Transverse colon (tissue), 4 donors: ENCODE results near the gene FAM234A. TPM values are rescaled to one million over a fixed set of nuclear protein-coding genes. Genes with fewer than 3 reads are reported as not detected.

Source experiments
- DNase-seq: peaks from one replicate; pipeline ENCODE4 v3.0.0-alpha.2; 2019
- H3K27ac ChIP-seq, 4 donors: fragments of 200-600 bp; sonication (generic); 2 replicates each; pipeline ENCODE4 v1.5.1; 2016 to 2018; ENCODE audit warnings: inconsistent platforms in 4 of 4
- H3K27me3 ChIP-seq: fragments of 200-600 bp; sonication (generic); 2 replicates; pipeline ENCODE4 v1.5.1; 2017; ENCODE audit warnings: inconsistent platforms
- H3K36me3 ChIP-seq, 4 donors: fragments of 200-600 bp; sonication (generic); 2 replicates each; pipeline ENCODE4 v1.5.1; 2017 to 2019; ENCODE audit warnings: inconsistent platforms in 4 of 4
- H3K4me1 ChIP-seq, 4 donors: fragments of 200-600 bp; sonication (generic); 2 replicates each; pipeline ENCODE4 v1.5.1; 2017 to 2020; ENCODE audit warnings: inconsistent platforms in 4 of 4
- H3K4me3 ChIP-seq, 4 donors: fragments of 200-600 bp; sonication (generic); 1 replicate in 1 of 4; 2 replicates in 3 of 4; pipeline versions ENCODE4 v1.5.1 to v1.6.1; 2017 to 2019; ENCODE audit warnings: inconsistent platforms in 4 of 4
- H3K9me3 ChIP-seq, 2 donors: fragments of 200-600 bp; sonication (generic); 2 replicates each; pipeline ENCODE4 v1.5.1; 2017 to 2019; ENCODE audit warnings: inconsistent platforms in 2 of 2
- EP300 ChIP-seq: sonication (generic); formaldehyde crosslinking; IDR thresholded peaks from one replicate; pipeline ENCODE4 v1.6.1; 2017; ENCODE audit warnings: antibody characterized with exemption, low read depth
- POLR2A ChIP-seq: fragments of 450-650 bp; IDR thresholded peaks from one replicate; pipeline ENCODE4 v1.6.1; 2016; ENCODE audit warnings: antibody characterized with exemption, mild to moderate bottlenecking, moderate library complexity
- POLR2AphosphoS5 ChIP-seq, 3 donors: sonication (generic); formaldehyde crosslinking; IDR thresholded peaks; one replicate each; pipeline ENCODE4 v1.6.1; 2016; ENCODE audit warnings: antibody characterized with exemption in 3 of 3
- WGBS, 2 donors: methylation state at CpG; one replicate each; pipeline ENCODE4 v1.1.5; 2018; ENCODE audit warnings: low coverage in 1 of 2; 5-methylcytosine and 5-hydroxymethylcytosine counted together
- in situ Hi-C, 4 donors: fragments of 200-750 bp; cut with MboI; loops; one replicate each; pipeline versions ENCODE4 v1.15.0 to v1.15.1; 2017; ENCODE audit warnings: low sequenced_read_pairs in 3 of 4, low pct_ligation_motif_present in 1 of 4, low pct_unique_long_range_greater_than_20kb in 1 of 4
- intact Hi-C: fragments of 100-400 bp; cut with DNase I; formaldehyde crosslinking; loops from one replicate; pipeline ENCODE4 v1.15.1; 2023; ENCODE audit warnings: low total_unique reads
- total RNA-seq, 4 donors: library from RNA; depleted of rRNA; stranded (reverse); fragments of >200 nt; gene quantifications; one replicate each; pipeline ENCODE4 v1.1.0, GENCODE V29; 2016
- TF ChIP-seq, protein P1 (sequence below), 5 experiments: fragments of 200-600 bp in 3 of 5; fragments of 450-650 bp in 2 of 5; sonication (generic) in 3 of 5; IDR thresholded peaks; 1 replicate in 2 of 5; 2 replicates in 3 of 5; pipeline ENCODE4 v1.5.1; 2016 to 2017; ENCODE audit warnings: antibody characterized with exemption in 5 of 5, inconsistent platforms in 3 of 5, mild to moderate bottlenecking in 2 of 5, moderate library complexity in 1 of 5

The FAM234A gene
- total RNA-seq, 4 donors from 2014 or later, result 55.4 to 328 (median 112) TPM

DNA sequence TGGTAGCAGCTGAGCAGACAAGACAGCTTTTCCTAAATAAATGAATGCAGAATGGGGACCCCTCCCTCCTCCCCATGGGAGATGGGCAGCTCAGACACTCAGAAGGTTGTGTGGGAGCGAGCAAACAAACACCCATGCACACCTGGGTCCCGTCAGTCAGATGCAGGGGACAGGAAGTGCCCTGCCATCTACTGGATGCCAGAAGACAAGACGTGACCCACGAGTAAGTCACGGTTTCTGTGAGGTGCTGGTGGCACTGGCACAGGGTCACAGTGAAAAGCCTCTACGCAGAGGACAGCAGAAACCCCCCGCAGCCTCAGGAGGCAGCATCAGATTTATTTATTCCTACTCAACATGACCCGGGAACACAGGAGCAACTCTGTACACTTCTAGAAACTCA lies 45.9 kb upstream of the FAM234A start:
- in situ Hi-C loops (no loop called here), intact Hi-C loops (no loop called here)
- 69 to 76% methylated on average over 8 of the region's 8 CpGs for WGBS, 2 donors
- Histone ChIP-seq H3K36me3 (peaks cover 0 to 52% (median 23%) of the 10 kb centered on the region in 4 donors), H3K4me1 (no peaks in the 10 kb centered on the region), H3K9me3 (no peaks in the 10 kb centered on the region), H3K27me3 (no peaks in the 10 kb centered on the region), H3K4me3 (no peak overlapping the region), H3K27ac (no peak overlapping the region)
- TF ChIP-seq, protein P1, sequence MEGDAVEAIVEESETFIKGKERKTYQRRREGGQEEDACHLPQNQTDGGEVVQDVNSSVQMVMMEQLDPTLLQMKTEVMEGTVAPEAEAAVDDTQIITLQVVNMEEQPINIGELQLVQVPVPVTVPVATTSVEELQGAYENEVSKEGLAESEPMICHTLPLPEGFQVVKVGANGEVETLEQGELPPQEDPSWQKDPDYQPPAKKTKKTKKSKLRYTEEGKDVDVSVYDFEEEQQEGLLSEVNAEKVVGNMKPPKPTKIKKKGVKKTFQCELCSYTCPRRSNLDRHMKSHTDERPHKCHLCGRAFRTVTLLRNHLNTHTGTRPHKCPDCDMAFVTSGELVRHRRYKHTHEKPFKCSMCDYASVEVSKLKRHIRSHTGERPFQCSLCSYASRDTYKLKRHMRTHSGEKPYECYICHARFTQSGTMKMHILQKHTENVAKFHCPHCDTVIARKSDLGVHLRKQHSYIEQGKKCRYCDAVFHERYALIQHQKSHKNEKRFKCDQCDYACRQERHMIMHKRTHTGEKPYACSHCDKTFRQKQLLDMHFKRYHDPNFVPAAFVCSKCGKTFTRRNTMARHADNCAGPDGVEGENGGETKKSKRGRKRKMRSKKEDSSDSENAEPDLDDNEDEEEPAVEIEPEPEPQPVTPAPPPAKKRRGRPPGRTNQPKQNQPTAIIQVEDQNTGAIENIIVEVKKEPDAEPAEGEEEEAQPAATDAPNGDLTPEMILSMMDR (IDR thresholded peaks at IDR 0.05), result no peak
- TF ChIP-seq EP300 (no peak), POLR2A (no peak), POLR2AphosphoS5 (IDR thresholded peaks at IDR 0.05) (no peak)
- DNase-seq, result no peak

DNA sequence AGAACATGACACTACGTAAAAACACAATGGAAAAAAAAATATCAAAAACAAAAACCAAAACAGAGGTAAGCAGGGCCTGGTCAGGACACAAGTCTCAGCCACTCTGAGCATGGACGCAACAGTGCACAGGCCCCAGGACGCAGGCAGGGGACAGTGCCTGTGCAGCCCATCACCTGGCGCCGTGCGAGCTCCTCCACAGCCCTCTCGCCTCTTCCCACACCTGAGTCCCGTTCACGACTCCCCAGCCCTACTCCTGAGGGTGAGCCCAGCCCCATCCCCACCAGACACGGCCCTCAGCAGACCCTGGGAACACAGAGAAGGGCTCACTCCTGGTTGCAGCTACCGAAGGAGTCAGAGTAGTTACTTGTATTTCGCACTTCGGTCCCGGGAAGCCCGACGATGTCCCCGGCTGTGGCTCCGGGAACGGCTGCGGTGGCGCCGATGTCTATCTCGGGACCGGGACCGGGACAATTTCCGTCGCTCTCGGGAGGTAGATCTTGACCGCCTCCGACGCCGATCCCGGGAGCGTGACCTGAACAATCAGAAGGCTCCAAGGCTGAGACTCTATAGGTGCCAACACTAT lies 44.9 kb upstream of the FAM234A start:
- H3K27me3 ChIP-seq, result no peaks in the 10 kb centered on the region
- no peaks in the 10 kb centered on the region for H3K9me3 ChIP-seq
- TF ChIP-seq, protein P1 (IDR thresholded peaks at IDR 0.05), result no peak
- no peak for TF ChIP-seq EP300
- TF ChIP-seq POLR2AphosphoS5 (IDR thresholded peaks at IDR 0.05), result no peak
- no peak for TF ChIP-seq POLR2A
- H3K27ac ChIP-seq, result no peak overlapping the region
- WGBS, 2 donors, result 93% methylated on average over 34 of the region's 34 CpGs; no CpG with 5 or more reads in 1 of the 2 donors
- H3K4me1 ChIP-seq, result no peaks in the 10 kb centered on the region
- no peak for DNase-seq
- in situ Hi-C loops, result no loop called here
- intact Hi-C loops, result no loop called here
- H3K4me3 ChIP-seq, result no peak overlapping the region
- H3K36me3 ChIP-seq, result peaks cover 0 to 62% (median 27%) of the 10 kb centered on the region in 4 donors

DNA sequence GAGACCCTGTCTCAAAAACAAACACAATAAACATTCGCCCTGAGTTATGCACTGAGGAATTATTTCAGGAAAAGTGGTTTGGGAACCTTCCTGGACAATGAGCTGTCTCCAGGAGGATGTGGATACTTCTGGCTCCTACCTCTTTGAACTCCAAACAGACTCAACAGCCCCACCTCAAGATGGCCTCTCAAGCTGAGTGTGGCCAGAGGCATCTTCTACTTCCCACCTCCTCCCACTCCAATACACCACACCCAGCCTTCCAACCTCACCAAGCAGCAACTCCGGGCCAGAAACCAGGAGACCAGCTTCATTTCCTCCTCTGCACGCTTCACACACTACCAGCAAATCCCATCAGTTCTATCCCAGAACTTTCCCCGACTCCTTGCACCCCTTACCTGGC lies 42.8 kb upstream of the FAM234A start:
- intact Hi-C loops, result no loop called here
- TF ChIP-seq EP300 (no peak), POLR2AphosphoS5 (IDR thresholded peaks at IDR 0.05) (no peak), POLR2A (no peak)
- TF ChIP-seq, protein P1 (IDR thresholded peaks at IDR 0.05), result no peak
- Histone ChIP-seq H3K36me3 (peaks cover 0 to 80% (median 38%) of the 10 kb centered on the region in 4 donors), H3K4me3 (no peak overlapping the region), H3K4me1 (no peaks in the 10 kb centered on the region), H3K9me3 (no peaks in the 10 kb centered on the region), H3K27ac (no peak overlapping the region), H3K27me3 (no peaks in the 10 kb centered on the region)
- in situ Hi-C loops, result no loop called here
- no peak for DNase-seq
- WGBS, 2 donors, result 90 to 92% methylated on average over 2 to 4 of the region's 4 CpGs

DNA sequence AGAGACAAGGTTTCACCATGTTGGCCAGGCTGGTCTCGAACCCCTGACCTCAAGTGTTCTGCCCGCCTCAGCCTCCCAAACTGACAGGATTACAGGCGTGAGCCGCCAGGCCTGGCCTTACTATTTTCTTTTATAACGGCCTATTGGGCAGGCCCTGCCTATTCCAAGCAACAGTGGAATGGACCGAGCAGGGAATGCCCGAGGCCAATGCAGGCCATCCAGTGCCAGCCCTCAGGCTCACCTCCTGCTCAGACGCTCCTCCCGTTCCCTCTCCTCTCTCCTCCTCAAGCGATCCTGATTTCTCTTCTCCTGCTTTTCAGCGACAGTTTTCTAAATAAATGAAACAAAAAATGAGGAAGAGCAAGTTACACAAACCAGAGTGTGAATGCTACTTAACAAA lies 41.9 kb upstream of the FAM234A start:
- TF ChIP-seq, protein P1 (IDR thresholded peaks at IDR 0.05), result no peak
- TF ChIP-seq EP300, result no peak
- no peak for TF ChIP-seq POLR2A
- TF ChIP-seq POLR2AphosphoS5 (IDR thresholded peaks at IDR 0.05), result no peak
- in situ Hi-C loops (no loop called here), intact Hi-C loops (no loop called here)

More for the DNA sequence above, 41.9 kb upstream of the FAM234A start:
- Histone ChIP-seq H3K4me3 (no peak overlapping the region), H3K4me1 (no peaks in the 10 kb centered on the region), H3K27ac (no peak overlapping the region), H3K36me3 (peaks cover 0 to 81% (median 40%) of the 10 kb centered on the region in 4 donors), H3K9me3 (no peaks in the 10 kb centered on the region), H3K27me3 (no peaks in the 10 kb centered on the region)
- 90 to 96% methylated on average over 2 to 11 of the region's 11 CpGs for WGBS, 2 donors
- no peak for DNase-seq
